Measurements from ENCODE around the gene TKFC.

DNA sequence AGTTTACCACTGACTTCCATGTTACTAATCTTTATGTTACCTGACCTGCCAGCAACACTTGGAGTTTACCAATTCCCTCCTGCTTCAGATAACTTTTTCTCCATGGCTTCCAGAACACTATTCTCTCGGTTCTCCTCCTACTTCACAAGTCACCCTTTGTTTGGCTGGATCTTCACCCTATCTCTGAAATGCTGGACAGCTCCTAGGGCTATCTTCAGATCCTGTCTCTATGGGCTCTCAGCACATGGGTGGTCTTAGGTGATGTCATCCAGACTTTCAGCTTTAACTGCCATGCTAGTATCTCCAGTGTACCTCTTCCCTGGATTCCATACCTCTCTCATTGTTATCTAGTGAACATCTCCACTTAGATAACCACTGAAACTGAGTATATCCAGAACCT is 25.7 kb upstream of the TKFC start:
- TF ChIP-seq, protein P1, sequence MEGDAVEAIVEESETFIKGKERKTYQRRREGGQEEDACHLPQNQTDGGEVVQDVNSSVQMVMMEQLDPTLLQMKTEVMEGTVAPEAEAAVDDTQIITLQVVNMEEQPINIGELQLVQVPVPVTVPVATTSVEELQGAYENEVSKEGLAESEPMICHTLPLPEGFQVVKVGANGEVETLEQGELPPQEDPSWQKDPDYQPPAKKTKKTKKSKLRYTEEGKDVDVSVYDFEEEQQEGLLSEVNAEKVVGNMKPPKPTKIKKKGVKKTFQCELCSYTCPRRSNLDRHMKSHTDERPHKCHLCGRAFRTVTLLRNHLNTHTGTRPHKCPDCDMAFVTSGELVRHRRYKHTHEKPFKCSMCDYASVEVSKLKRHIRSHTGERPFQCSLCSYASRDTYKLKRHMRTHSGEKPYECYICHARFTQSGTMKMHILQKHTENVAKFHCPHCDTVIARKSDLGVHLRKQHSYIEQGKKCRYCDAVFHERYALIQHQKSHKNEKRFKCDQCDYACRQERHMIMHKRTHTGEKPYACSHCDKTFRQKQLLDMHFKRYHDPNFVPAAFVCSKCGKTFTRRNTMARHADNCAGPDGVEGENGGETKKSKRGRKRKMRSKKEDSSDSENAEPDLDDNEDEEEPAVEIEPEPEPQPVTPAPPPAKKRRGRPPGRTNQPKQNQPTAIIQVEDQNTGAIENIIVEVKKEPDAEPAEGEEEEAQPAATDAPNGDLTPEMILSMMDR (conservative IDR thresholded peaks at IDR 0.05), result no peak
- no peak for TF ChIP-seq EZH2 (IDR thresholded peaks at IDR 0.05; ENCODE audit: low read depth)

Measured in PC-9 (cell line).